GM10248 (cell line): Measurements from ENCODE around the gene PSEN2.

Experiments used
- CTCF ChIA-PET: fragments of 300-600 bp; sonication (Branson Sonifier 250); formaldehyde crosslinking; extraction: SDS; loops from one replicate; lab custom pipeline; 2021; ENCODE audit warnings: antibody characterized with exemption; lab: Yijun Ruan, JAX
- POLR2A ChIA-PET: fragments of 350-650 bp; sonication (Branson Sonifier 250); formaldehyde crosslinking; extraction: SDS; loops from one replicate; lab custom pipeline; 2020; ENCODE audit warnings: antibody characterized with exemption; lab: Yijun Ruan, JAX
- DNase-seq: peaks from one replicate; pipeline ENCODE4 v3.0.0; 2012; ENCODE audit errors: extremely low spot score
- CTCF ChIP-seq: IDR thresholded peaks from 2 replicates; pipeline ENCODE4 v1.5.1; 2012; ENCODE audit warnings: mild to moderate bottlenecking, low read depth; ENCODE audit errors: extremely low read depth, missing control alignments, control extremely low read depth

The PSEN2 gene

GRCh38 chr1:226871636-226872327 is 1.4 kb downstream of the PSEN2 start:
- no peak for TF ChIP-seq CTCF
- no peak for DNase-seq
- ChIA-PET CTCF (interaction anchor here (1.1 to 2.0 kb wide), 5 partner anchors 9 to 238 kb away, joined by 3 to 8 read pairs (median 6); no protein-coding TSS in a partner anchor), POLR2A (no interaction called here)

DNA sequence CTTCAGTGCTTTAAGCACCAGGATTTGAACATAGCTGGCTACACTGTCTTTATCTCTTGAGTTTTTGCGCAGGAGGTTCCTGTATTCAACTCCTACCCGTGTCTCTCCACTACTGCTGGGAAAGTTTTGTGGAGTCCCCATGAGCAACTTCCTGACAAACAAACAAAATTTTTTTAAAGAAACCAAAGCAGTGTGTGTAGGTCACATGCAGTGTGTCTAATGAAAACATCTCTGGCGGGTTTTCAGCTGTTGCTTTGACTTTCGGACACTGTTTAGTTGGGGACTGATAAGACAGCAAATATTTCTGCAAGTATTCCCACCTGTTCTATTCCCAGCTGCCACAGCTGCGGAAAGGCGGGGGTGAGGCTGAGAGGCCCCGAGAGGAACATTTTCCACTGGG is 2.0 kb downstream of the PSEN2 start:
- no peak for DNase-seq
- ChIA-PET CTCF (interaction anchor here (1.1 to 2.0 kb wide), 5 partner anchors 8 to 238 kb away, joined by 3 to 8 read pairs (median 6); no protein-coding TSS in a partner anchor), POLR2A (no interaction called here)
- TF ChIP-seq CTCF: no peak

GRCh38 chr1:226873771-226874578 is 3.6 kb downstream of the PSEN2 start:
- no peak for TF ChIP-seq CTCF
- DNase-seq: no peak
- POLR2A ChIA-PET: no interaction called here
- CTCF ChIA-PET: interaction anchor here (1.1 to 1.3 kb wide), 2 partner anchors 10 to 38 kb away, joined by 3 to 4 read pairs; no protein-coding TSS in a partner anchor

DNA sequence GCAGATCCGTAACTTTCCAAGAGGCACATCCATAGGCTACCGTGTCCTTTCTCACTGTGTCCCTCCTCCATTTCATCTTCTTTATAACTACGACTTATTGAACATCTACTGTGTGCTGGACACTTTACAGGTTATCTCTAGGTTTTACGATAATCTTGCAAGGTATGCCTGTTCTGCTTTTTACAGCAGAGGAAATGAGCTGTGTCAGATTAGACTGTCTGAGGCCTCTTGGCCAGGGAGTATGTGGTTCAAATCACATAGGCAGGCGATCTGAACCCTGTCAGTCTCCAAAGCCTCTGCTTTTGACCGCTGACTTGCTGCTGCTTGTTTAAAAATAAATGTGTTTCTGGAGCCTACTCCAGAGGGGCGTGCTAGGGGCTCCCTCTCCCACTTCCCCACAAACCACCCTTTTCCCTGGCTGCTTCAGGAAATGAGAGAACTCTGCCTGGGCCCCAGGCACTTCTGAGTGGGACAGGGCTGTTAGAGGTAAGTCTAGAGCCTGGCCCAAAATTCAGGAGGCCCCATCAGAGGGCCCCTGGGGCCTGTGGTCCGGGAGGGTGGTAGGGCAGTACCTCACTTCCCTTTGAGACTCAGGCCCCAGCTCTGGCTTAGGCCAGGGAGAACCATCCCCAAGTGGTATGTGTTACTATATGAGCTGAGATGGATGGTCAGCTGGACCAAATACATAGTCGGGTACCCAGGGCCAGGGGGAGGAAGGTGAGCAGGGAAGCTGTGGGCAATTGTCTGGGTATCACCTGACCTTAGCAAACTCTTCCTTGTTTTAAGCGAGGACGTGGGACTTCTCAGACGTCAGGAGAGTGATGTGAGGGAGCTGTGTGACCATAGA is 4.4 kb downstream of the PSEN2 start:
- no peak for TF ChIP-seq CTCF
- CTCF ChIA-PET: interaction anchor here (1.0 to 1.3 kb wide), 3 partner anchors 8 to 467 kb away, joined by 3 to 4 read pairs (median 3); partner anchors contain the start of gene PARP1
- DNase-seq: no peak
- POLR2A ChIA-PET: no interaction called here

- DNase-seq: no peak
- POLR2A ChIA-PET: no interaction called here
- CTCF ChIA-PET: interaction anchor here (1.0 to 1.3 kb wide), 2 partner anchors 9 to 468 kb away, joined by 3 read pairs; partner anchors contain the start of gene PARP1
- no peak for TF ChIP-seq CTCF
Observed at GRCh38 chr1:226875641-226876295, 5.4 kb downstream of the PSEN2 start.
